Embryonic facial prominence (tissue), 1 donor: ENCODE data around the gene CNTD1.

ENCODE experiments used
- DNase-seq: peaks from one replicate; pipeline ENCODE4 v3.0.0-alpha.2; 2016; ENCODE audit errors: extremely low spot score

The CNTD1 gene

DNA sequence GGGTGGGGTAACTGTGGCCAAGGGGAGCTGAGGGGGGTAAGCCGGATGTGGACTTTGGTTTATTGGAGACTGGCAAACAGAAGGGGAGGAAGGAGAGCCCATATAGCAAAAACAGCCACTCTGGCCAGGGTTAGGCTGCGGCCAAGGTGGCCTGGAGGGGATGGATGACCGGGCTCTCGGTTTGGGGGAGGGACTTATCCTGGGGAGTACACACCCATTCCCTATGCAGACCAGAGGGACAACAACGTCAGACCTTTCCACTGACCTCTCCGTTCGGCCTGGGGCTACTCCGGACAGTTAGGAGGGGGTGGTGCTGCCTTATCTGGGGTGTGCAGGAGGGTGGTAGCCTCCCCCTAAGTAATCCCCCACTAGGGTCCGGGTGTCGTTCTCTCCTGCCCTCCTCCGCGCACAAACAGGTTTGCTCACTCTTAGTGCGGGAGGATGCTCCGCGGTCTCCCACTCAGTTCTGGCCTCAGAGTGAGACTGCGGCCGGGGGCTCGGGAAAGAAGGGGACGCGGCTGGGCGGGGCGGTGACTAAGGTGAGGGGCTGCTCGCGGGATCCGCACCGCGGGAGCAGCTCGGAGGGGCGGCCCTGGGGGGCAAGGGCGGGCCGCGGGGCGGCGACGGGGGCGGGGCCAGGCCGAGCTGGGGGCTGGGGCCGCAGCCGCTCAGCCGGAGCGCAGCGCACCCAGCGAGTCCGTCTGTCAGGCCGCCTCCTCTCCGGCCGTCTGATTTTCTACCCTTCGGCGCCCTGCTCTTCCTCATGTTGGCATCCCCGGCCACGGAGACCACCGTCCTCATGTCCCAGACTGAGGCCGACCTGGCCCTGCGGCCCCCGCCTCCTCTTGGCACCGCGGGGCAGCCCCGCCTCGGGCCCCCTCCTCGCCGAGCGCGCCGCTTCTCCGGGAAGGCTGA, 18.5 kb upstream of the CNTD1 start, which contains the start of gene WNK4:
Gene WNK4 (plus strand): TSS at position 675 of the 915 bp plus-strand sequence. CDS start 89 bp downstream, at position 764.
- DNase-seq, result no peak

DNA sequence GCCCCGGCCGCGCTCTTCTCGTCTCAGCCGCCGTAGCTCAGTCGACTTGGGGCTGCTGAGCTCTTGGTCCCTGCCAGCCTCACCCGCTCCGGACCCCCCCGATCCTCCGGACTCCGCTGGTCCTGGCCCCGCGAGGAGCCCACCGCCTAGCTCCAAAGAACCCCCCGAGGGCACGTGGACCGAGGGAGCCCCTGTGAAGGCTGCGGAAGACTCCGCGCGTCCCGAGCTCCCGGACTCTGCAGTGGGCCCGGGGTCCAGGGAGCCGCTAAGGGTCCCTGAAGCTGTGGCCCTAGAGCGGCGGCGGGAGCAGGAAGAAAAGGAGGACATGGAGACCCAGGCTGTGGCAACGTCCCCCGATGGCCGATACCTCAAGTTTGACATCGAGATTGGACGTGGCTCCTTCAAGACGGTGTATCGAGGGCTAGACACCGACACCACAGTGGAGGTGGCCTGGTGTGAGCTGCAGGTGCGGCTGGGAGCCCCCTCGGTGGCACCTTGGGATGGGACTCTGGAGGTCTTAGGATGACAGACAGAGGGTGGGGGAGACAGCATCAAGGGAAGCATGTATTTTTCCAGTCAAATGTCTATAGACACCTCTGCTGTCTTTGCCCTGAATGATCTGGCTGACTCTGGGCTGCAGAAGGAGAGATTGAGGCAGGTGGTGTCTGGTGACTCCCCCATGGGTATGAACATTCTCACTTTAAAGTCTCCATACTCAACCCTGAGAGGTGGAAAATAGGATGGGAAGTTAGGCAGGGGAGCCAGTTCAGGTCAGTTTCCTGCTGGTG, 17.6 kb upstream of the CNTD1 start:
- no peak for DNase-seq

DNA sequence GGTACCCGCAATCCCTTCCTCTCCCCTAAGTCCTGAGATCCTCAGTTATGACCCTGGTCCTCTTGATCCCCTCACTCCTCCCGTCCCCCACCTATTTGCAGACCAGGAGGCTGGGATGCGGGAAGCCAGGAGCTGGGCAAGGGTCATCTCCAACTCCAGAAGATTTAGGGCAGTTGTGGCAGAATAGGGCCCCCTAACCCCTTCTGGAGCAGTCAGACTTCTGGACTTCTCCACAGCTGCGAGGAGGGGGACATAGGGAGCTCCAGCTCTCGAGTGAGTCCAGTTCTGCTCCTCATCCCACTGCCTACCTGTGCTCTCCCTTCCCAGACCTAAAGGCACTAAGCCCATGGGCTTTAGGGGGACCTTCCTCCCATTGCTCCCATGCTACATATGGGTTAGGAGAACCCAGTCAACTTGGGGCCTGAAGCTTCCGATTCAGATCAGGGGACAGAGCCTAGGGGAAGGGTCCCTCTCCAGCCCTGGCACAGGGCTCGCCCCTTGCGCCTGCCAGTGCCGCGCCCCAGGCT, 17.0 kb upstream of the CNTD1 start:
- DNase-seq, result no peak

DNA sequence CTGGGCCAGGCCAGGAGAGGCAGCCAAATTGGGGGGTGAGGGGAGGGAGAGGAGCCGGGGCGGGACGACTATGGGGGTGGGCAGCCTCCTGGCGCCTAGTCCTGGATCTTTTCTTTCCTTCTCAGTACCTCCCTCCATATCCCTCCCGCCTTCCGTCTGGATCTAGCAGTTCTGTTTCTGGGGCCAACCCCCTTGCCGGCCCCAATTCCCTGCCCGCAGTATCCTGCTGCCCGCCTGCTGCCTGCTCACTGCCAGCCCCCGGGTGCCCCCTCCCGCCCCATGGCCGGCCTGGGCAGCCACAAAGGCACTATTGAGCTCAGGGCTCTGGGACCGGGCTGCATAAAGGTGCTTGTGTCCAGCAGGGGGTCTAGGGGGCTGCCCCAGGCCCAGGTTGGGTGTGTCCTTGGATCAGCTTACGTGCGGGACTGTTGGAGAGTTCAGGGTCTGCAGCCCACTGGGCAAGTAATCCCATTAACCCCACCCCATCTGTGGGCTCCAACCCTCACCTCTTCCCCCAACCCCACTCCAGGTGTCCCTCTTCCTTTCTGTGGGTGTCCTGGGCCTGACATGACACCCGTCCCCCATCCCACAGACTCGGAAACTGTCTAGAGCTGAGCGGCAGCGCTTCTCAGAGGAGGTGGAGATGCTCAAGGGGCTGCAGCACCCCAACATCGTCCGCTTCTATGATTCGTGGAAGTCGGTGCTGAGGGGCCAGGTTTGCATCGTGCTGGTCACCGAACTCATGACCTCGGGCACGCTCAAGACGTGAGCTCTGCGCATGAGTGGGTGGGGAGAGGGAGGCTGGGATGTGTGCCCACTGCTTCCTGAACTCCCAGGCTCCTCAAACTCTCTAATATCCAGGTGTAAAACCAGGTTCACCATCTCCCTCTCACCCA, 16.2 kb upstream of the CNTD1 start:
- DNase-seq, result no peak

DNA sequence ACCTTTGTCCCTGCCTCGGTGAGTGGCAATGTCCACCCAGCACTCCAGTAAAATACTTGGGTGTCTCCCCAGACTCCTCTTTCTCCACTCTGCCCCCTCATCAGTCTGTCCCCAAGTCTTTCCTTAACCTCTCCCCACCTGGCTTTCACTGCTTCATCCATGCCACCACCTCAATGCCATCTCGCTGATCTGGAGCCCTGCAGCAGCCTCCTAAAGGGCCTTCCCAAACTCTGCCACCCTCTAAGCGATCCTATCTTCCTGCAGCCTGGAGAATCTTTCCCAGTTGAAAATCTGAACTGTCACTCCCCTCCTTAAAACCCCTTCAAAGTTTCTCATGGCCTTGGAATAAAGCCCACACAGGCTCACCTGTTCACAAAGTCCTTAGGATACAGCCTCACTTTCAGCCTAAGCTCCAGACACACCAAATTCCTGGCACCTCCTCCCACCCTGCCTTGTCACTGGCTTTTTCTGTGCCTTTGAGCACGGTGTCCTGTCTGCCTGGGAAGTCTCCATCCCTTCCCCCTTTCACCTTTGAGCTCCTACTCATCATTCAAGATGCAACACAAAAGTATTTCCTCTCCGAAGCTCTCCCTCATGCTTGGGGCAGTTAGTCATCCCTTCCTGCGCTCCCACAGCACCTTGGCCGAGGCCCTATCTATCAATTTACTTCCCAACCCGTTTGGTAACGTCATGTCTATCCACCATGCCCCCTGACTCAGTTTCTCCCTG, 15.4 kb upstream of the CNTD1 start:
- DNase-seq, result no peak

DNA sequence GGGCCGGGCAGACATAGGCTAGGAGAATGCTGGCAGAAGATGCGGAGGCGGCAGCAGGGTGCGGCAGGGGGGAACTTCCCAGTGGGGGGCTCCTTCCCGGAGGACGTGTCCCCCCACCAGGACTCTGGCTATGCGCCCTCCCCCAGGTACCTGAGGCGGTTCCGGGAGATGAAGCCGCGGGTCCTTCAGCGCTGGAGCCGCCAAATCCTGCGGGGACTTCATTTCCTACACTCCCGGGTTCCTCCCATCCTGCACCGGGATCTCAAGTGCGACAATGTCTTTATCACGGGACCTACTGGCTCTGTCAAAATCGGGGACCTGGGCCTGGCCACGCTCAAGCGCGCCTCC, 14.9 kb upstream of the CNTD1 start:
- no peak for DNase-seq

DNA sequence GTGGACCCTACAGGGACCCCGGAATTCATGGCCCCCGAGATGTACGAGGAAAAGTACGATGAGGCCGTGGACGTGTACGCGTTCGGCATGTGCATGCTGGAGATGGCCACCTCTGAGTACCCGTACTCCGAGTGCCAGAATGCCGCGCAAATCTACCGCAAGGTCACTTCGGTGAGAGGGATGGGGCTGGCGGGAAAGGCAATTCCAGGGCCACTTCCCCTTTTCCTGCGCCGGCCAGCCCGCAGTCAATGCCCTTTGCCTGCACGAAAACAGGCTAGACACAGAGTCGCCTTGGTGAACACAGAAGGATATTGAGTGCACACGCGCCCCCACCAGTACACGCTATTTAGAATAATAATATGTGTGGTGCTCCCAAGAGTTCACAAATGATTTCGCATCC, 14.3 kb upstream of the CNTD1 start:
- DNase-seq, result no peak

DNA sequence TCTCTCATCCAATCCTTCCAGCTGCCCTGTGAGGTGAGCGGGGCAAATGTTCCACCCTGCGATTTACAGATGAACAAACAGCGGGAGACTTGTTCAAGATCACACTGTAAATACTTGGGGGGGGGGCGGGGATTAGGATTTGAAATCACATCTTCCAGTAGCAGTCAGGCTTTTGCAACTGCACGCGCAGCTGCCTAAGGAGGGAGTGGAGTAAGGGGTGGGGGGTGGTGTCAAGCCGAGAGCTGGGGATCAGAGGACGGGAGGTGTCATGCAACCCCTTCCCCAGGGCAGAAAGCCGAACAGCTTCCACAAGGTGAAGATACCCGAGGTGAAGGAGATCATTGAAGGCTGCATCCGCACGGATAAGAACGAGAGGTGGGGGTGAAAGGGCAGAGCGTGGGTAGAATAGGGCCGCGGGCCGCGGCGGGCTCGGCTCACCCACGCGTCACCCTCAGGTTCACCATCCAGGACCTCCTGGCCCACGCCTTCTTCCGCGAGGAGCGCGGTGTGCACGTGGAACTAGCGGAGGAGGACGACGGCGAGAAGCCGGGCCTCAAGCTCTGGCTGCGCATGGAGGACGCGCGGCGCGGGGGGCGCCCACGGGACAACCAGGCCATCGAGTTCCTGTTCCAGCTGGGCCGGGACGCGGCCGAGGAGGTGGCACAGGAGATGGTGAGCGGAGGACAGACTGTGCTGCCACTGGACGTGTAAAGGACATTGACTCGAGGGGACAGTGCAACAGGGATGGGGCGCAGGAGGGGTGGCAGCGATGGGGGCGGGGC, 13.7 kb upstream of the CNTD1 start:
- DNase-seq, result no peak

DNA sequence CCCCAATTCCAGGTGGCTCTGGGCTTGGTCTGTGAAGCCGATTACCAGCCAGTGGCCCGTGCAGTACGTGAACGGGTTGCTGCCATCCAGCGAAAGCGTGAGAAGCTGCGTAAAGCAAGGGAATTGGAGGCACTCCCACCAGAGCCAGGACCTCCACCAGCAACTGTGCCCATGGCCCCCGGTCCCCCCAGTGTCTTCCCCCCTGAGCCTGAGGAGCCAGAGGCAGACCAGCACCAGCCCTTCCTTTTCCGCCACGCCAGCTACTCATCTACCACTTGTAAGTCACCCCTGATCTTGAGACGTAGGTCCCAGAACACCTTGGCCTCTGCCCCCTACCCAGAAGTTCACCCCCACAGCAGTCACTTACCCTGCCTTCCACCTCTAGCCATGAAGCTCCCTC, 11.4 kb upstream of the CNTD1 start:
- DNase-seq, result no peak

DNA sequence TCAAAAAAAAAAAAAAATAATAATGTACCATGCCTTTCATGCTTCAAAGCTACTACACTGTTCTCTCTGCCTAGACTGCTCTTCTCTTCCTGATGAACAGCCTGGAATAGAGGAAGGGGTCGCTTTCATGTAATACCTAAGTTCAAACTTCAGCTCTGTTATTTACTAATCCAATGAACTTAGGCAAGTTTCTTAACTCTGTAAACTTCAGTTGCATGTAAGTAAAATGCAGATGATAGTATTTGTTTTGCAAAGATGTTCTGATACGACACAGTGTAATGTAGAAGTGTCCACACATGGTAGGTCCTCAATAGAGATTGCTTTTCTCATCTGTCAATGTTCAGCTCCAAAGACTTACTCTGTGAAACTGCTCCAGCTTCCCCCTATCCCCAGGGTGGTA, 6.7 kb upstream of the CNTD1 start:
- no peak for DNase-seq

DNA sequence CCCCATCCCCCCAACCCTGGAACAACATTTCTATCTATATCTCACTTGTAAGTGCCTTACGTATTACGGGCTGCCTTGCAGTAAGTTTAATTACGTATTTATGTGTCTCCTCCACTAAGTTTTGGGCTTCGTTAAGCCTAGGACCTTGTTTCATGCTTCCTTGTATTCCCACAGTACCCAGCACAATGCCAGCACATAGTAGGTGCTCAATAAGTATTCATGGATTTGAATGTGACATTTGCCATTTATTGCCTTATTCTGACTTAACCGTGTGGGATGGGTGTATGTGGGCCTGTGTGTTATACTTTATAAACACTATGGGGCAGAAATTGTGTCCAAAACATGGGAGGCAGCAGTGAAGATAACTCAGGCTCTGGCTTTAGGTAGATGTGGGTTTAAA, 6.1 kb upstream of the CNTD1 start:
- DNase-seq, result no peak

DNA sequence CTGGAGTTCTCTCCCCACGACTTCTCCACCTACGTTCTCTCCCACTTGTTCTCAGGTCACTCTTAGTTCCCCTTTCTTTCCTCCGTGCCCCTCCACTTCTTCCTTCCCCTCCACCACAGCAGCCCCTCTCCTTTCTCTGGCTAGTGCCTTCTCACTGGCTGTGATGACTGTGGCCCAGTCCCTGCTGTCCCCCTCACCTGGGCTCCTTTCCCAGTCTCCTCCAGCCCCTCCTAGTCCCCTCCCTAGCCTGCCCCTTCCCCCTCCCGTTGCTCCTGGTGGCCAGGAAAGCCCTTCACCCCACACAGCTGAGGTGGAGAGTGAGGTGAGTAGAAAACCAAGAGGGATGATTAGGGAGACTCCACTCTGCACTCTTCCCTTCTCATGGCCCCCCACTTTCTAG, 3.6 kb upstream of the CNTD1 start:
- DNase-seq, result no peak

DNA sequence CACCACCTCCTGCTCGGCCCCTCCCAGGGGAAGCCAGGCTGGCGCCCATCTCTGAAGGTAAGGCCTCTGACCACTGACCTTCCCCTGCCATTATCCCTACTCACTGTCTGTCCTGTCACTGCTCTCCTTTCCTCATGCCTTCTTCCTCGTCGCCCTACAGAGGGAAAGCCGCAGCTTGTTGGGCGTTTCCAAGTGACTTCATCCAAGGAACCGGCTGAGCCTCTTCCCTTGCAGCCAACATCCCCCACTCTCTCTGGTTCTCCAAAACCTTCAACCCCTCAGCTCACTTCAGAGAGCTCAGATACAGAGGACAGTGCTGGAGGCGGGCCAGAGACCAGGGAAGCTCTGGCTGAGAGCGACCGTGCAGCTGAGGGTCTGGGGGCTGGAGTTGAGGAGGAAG, 3.2 kb upstream of the CNTD1 start:
- no peak for DNase-seq

DNA sequence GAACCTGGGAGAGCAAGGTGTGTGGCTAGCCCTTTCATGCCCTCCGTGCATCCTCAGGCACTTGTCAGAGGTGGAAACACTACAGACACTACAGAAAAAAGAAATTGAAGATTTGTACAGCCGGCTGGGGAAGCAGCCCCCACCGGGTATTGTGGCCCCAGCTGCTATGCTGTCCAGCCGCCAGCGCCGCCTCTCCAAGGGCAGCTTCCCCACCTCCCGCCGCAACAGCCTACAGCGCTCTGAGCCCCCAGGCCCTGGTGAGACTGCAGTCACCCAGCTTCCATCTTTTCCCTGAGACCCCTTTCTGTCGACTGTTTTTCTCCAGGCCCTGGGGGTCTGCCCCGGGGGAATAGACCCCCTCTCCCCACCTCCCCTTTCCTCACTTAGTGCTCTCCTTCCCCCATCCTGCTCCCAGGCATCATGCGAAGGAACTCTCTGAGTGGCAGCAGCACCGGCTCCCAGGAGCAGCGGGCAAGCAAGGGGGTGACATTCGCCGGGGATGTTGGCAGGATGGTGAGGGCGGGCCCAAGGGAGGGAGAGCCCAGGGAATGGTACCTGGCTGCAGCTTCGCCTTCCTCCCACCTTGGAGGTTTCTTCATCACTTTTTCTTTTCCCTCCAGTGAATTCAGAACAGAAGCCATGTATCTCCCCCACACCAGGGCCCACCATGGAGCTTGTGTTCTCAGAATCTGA, 2.4 kb upstream of the CNTD1 start:
- DNase-seq, result no peak

DNA sequence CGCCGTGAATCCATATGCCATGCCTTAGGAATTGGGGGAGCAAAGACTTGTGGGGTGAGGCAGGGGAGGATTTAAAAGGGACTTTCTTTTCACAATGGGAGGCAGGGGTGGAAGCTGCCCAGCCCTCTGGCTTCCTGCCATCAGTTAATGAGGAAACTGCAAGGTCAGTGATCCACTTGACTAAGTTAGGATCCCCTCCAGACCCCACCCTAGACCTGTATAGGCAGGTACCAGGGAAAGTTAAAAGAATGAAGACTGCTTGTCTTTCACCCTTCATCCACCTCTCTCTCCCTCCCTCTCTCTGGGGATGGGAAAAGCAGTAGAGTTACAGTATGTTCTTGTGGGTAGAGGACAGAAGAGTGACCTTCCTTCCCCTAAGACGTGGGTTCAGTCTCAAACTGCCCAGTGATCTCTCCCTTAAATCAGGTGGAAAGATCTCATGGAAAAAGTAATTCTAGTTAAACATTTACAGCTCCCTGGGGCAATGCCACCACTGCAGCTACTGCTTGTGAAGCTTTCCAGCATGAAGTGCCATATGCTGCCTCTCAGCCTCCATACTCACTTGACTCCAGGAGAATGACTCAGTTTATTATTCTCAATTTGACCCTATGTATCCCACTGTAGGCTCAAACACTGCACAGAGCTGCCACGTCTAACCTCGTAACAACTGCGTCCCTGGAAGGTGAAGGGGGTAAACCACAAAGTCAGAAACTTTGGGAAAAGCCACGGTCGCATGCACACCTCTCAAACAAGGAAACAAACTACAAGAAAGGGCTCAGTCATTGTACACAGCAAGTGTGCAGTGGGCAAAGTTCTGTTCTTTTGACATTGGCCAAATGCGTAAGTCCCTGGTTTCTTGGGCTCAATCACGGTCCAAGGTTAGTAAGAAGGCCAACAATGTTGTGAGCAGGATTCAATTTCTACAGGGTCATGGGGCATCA, 1.3 kb upstream of the CNTD1 start:
- DNase-seq, result no peak

DNA sequence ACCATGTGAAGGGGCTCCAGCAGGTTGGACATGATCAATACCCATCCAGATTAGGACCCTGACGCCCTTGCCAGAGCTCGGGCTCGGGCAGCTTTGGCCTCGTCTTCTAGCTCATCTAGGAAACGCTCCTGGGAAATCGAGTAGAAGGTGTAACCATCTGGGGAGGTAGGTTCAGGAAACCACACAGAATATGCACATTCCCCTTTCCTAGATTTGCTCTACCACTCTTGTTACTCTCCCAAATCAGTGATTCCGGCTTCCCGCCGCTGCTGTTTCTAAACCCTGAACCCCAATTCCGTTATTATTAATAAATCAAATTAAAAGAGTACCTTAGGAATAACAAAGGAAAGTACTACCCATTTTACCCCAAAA, 664 bp upstream of the CNTD1 start:
- no peak for DNase-seq

DNA sequence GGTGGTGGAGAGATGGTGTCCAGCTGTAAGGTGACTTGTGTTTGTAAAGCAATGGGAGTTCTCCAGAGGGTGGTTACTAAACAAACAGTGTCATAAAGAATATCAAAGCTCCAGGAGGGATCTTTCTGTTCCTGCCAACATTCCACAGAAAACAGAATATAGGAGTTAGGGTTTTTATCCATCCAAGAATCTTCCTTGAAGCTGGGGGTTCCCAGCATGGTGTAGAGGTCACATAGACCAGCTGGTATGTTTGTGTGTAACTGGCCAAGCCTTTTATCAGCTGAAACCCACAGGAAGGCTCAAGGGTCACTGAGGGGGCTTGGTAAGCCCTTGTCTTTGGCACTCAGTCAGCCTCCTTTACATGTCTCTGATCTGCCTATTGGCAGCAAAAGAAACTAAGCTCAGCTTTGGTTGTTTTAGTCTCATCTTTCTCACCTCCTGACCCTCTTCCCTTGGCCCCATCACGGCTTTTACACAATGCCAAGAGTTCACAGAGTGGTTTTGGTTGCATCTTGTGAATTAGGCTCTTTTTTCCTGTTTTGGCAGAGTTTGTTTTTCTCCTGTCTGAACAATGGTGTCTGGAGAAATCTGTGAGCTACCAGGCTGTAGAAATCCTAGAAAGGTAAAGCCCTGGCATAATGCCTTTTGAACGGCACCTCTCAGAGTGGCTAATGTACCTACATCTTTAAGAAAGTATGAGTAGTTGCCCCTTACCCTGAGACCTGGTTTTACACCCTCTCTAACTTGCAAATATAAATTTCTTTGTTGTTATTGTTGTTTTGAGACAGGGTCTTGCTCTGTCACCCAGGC, 4.6 kb downstream of the CNTD1 start:
- DNase-seq, result no peak

DNA sequence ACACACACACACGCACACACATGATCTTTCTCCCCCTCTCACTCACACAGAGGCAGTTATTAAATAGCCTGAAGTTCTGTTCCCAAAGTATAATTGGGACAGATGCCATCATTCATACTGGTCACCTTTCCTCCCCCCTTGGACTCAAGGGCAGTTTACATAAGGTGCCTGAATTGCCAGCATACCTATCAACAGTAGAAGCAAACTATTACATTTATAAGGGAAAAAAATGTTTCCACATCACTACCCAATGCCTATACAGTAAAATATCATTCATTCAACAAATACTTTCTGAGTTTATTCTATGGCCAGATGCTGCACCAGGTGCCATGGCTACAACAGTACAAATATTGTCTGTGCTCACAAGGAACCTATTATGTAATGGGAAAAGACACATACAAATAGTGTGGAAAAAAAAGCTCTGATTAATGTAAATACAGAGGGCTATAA, 6.3 kb downstream of the CNTD1 start:
- DNase-seq, result no peak
